ENCODE results near the gene SPRYD3.

DNA sequence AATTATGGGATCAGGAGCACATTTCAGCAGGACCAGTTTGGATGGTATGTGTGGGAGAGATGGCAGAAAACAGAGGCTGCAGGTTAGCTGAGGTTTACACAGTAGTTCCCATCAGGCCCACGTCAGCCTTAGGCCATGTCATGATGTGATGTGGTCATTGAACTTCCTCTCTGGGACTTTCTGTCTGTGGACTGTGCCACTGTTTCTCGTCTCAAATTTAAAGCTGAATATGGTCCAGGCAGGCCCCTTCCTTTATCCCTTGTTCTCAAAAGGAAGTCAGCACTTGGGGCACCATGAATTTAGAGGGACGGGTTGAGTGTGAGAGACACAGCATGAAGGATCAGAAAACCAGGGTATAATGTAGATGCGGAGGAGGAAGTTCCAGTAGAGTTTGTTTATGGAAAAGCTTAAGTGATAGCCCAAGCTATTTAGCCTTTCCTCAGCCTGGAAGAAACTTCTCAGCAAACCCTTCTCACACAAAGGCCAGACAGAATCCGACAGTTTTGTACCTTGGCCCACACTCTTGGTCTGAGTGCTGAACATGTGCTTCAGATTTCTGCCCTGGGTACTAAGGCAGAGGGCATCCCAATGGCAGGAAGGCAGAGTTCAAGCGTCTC lies 14.7 kb upstream of the SPRYD3 start:
- TF ChIP-seq, protein P1, sequence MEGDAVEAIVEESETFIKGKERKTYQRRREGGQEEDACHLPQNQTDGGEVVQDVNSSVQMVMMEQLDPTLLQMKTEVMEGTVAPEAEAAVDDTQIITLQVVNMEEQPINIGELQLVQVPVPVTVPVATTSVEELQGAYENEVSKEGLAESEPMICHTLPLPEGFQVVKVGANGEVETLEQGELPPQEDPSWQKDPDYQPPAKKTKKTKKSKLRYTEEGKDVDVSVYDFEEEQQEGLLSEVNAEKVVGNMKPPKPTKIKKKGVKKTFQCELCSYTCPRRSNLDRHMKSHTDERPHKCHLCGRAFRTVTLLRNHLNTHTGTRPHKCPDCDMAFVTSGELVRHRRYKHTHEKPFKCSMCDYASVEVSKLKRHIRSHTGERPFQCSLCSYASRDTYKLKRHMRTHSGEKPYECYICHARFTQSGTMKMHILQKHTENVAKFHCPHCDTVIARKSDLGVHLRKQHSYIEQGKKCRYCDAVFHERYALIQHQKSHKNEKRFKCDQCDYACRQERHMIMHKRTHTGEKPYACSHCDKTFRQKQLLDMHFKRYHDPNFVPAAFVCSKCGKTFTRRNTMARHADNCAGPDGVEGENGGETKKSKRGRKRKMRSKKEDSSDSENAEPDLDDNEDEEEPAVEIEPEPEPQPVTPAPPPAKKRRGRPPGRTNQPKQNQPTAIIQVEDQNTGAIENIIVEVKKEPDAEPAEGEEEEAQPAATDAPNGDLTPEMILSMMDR (IDR thresholded peaks at IDR 0.05; ENCODE audit: insufficient read depth, low read length, poor library complexity, severe bottlenecking), result no peak
- TF ChIP-seq EZH2phosphoT487 (conservative IDR thresholded peaks at IDR 0.05; ENCODE audit: low read length), result no peak
